GM12865 (cell line): Measurements from ENCODE around the gene HNF4A.

Experiments used
- DNase-seq: peaks from one replicate; pipeline ENCODE4 v3.0.0; 2010; ENCODE audit warnings: low read depth
- H3K4me3 ChIP-seq: 2 replicates; pipeline ENCODE4 v1.5.1; 2011; ENCODE audit warnings: mild to moderate bottlenecking, low read depth, low read length, control low read depth
- TF ChIP-seq, protein P1 (sequence below): IDR thresholded peaks from 2 replicates; pipeline ENCODE4 v1.5.1; 2011; ENCODE audit warnings: low read length, control low read depth, low read depth, inconsistent platforms; ENCODE audit not compliant: insufficient read depth; ENCODE audit errors: missing control alignments

The HNF4A gene

DNA sequence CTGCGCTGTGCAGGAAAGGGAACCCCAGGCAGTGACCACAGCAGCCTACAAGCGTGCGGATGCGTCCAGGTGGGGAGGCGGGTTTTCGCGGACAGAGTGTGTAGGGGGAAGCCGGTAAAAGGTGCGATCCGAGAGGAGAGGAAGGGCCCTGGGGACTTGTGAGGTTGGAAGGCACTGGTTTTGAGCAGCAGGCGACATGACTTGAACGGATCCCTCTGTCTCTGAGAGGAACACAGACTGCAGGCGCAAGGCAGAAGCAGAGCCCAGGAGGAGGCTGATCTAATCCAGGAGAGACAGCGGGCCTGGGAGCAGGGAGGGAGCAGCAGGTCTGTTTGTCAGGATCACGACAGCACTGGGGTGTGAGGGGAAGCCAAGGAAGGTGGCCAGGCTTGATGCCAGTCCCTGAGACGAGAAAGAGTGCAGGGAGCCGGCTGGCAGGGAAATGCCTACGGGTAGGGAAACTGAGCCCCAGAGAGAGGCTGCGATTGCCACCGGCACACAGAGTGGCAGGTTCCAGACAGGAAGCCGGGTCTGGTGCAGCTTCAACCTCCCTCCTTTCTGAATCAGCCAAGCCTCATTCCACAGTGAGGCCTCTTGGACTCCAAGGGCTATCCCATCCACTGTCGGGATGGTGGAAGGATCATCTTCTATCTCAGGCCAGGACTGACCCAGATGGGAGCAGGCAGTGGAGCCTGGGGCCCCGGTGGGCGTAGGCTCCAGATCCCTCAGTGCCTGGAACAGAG, 57.1 kb downstream of the HNF4A start:
- no peak for DNase-seq
- H3K4me3 ChIP-seq, result no peak overlapping the region
- TF ChIP-seq, protein P1, sequence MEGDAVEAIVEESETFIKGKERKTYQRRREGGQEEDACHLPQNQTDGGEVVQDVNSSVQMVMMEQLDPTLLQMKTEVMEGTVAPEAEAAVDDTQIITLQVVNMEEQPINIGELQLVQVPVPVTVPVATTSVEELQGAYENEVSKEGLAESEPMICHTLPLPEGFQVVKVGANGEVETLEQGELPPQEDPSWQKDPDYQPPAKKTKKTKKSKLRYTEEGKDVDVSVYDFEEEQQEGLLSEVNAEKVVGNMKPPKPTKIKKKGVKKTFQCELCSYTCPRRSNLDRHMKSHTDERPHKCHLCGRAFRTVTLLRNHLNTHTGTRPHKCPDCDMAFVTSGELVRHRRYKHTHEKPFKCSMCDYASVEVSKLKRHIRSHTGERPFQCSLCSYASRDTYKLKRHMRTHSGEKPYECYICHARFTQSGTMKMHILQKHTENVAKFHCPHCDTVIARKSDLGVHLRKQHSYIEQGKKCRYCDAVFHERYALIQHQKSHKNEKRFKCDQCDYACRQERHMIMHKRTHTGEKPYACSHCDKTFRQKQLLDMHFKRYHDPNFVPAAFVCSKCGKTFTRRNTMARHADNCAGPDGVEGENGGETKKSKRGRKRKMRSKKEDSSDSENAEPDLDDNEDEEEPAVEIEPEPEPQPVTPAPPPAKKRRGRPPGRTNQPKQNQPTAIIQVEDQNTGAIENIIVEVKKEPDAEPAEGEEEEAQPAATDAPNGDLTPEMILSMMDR, result no peak

DNA sequence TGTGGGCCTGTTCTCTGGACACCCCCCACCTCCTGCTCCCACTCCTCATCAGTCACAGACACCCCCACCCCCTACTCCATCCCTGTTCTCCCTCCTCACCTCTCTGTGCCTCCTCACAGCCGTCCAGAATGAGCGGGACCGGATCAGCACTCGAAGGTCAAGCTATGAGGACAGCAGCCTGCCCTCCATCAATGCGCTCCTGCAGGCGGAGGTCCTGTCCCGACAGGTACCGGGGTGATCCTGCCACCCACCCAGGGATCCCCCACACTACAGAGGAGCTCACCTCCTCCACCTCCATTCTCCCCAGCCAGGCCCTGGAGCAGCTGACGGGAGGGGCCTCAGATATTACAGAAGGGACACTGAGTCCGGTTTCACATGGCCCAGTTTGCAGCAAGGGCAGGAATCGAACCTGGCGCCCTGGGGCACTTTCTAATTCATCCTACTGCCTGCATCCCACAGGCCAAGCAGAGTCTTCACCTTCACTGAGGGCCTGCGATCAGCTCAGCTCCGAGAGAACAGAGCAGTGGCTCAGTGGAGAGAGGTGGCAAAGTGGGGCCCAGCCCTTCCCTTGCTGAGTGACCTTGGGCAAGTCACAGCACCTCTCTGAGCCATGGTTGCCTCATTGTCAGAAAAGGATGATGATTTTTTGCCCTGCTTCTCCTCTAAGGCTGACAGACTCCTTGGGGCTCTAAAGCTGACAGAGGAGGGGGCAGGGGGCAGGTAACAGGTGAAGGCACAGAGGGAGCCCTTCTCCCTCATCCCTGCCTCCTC, 58.3 kb downstream of the HNF4A start:
- TF ChIP-seq, protein P1, result no peak
- H3K4me3 ChIP-seq, result no peak overlapping the region
- no peak for DNase-seq

DNA sequence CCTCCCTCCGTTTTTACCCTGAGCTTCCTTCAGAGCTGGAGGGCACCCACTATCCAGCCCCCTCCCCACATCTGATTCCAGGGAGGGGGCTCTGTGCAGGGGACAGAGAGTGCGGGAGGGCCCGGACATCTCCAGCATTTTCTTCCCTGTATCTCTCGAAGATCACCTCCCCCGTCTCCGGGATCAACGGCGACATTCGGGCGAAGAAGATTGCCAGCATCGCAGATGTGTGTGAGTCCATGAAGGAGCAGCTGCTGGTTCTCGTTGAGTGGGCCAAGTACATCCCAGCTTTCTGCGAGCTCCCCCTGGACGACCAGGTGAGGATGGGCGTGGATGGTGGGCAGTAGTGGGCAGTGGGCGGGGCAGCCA, 58.8 kb downstream of the HNF4A start:
- no peak overlapping the region for H3K4me3 ChIP-seq
- TF ChIP-seq, protein P1, result no peak
- no peak for DNase-seq

DNA sequence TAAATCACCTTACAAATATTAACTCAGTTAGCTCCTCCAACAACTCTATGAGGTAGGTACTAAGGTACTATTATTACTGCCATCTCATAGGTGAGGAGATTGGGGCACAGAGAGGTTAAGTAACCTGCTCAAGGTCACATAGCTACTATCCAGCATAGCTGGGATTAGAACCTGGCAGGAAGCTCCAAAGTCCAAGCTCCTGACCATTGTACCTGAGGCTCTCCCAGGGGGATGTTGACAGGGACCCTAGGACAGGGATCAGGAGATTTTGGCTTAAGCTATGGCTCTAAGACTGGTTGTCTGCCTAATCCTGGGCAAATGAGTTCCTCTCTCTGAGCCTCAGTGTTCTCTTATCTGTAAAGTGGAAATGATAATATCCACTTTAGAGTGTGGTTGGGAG, 59.3 kb downstream of the HNF4A start:
- no peak for DNase-seq
- TF ChIP-seq, protein P1, result no peak
- H3K4me3 ChIP-seq, result no peak overlapping the region

DNA sequence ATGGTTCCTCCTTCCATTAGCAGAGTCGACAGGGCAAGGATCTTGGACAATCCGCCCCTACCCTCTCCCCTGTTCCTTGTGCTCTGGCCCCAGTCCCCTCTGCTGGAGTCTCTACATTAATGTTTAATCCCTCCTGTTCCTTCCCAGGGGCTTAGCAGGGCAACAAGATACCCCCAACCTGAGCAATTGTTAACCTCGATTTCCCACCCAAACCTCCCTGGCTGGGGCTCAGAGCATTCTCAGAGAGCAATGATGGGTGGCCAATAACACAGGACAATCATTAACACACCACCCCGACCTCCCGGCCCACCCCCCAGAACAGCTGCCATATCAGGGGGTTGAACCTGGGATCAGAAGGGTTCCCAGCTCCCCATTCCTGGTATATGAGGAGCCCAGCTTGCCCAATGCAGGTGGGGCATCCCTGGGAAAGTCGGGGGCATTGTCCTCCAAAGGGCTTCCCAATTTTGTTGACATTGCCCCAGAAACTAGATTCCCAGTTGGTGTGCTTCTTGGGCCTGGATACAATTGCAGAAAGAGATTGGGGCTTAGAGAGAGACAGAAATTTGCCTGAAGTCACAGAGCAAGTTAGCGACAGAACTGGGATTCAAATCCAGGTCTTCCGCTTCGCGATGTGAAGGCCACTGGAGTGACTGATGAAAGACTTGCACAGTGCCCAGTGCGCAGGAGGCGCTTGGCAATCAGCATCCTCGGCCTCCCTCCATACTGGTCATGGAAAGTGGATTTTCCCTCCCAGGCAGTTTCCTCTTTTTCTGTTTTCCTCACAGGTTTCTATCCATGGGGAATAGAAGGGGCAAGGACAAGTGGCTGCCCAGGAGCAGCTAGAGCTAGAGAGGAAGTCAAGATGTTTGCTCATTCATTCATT, 60.6 kb downstream of the HNF4A start:
- TF ChIP-seq, protein P1, result no peak
- DNase-seq, result no peak
- no peak overlapping the region for H3K4me3 ChIP-seq

DNA sequence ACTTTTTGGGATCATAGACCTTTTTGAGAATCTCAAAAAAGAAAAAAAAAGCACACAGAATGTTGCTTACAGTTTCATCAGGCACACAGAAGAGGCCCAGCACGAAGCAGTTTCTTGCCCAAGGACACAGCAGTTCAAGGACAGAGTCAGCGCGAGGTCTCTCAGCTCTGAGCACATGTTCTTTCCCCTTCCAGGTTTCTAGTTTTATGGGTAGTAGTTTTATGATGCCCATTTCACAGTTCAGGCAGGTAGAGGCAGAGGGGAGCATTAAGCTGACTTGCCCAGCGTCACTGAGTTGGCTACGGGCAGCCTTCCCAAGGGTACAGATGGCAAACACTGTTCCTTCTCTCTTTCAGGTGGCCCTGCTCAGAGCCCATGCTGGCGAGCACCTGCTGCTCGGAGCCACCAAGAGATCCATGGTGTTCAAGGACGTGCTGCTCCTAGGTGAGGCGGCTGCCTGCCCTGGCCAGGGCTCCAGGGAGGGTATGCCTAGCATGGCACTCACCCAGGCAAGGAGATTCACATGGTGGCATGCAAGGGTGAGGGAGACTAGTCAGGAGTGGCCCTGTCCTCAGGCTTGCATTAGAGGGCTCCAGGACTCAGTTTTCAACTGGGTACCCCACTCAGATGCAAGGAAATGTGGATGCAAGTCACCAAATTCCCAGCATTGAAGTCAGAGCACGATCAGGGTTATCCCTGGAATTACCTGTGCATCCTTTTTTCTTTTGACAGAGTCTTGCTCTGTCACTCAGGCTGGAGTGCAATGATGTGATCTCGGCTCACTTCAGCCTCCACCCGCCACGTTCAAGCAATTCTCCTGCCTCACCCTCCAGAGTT, 62.8 kb downstream of the HNF4A start:
- DNase-seq, result no peak
- TF ChIP-seq, protein P1, result no peak
- H3K4me3 ChIP-seq, result no peak overlapping the region
